Measurements from ENCODE around the gene TCF12.

TCF12 gene

DNA sequence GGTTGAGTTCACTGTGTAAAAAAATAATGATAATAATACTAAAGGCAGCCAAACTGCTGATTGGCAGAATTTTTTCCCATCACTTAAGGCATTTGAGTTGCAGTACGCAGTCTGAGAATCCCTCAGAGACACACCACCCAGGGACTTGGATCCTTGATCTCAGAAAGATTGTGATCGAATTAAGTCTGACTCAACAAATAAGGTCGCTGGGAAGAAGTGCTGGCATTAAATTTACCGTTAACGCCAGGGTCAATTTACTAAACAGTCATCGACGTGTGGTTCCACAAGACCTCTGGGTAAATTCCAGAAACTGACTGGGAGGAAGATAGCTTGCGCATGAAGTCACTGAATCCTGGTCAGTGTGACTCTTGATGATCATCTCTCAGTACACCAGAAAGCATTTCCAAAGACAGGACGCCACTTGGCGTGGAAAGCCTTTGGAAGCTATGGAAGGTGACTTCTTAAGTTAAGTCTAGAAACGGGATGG, 409.6 kb downstream of the TCF12 start:
- DNase-seq = no peak

DNA sequence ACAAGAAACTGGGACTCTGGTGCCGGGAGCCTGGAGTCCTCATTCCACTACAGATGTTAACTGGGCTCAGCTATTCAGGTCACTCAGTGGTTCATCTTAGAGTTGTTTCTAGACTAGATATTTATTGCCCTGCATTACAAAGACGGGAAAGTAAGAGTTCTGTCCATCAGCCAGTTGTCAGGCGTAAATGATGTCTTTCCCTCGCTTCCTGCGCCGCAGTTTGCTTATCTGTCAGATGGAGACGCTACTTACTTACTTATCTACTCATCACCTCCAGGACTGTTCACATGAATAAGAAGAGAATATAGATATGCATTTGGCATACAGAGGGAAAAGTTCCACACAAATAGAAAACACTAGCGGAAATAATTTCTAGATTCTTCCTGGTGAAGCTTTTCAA, 410.0 kb downstream of the TCF12 start:
- DNase-seq = no peak

DNA sequence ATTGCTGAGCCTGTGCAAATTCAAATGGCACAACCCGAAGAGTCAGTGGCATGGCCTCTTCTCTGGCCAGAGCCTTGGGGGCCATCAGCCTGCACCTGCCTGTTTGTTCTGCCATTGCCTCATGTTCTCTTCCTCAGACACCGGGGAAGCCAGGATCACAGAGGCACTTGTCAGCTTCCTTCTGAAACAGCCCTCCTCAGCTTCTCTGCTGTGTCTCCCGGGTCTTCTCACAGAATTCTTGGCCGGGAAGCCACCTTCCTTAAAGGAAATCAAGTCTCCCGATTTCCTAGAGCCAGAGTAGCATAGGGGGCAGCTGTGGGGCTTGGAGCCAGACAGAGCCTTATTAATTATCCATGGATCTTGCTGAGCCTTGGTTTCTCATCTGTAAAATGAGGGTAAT, 410.5 kb downstream of the TCF12 start:
- no peak for DNase-seq

DNA sequence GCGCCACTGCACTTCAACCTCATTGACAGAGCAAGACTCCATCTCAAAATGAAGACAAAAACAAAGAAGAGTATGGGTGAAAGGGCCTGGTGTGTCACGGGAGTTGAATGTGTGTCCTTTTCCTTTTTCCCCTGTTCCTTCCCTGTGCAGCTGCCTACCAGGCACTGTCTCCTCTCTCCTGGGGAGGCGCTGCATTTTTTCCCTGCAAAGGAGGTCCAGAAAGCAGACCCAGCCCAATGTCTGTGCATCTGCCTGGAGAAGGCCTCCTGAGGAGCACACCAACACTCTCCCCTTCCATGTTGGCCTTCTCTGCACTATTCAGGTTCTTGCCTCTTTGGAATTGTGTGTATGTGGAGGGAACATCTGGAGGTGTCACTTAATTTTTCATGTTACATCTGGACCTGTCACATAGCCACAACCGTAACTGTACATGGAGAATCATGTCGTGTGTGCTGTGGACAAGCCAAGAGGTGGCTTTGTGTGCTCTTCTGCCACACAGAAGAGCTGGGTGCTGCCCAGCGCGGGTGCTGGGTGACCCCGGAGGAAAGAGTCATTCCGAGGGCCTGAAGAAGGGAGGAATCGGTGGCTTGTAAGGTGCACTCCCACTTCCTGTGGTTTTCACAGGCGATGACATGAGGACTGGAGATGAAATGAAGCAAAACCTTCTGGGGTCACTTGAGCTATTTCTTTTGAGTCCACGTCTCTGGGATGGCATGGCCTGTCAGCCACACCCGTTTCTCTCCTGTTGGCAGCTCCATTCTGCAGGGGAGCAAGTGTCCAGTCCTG, 411.3 kb downstream of the TCF12 start:
- no peak for DNase-seq

DNA sequence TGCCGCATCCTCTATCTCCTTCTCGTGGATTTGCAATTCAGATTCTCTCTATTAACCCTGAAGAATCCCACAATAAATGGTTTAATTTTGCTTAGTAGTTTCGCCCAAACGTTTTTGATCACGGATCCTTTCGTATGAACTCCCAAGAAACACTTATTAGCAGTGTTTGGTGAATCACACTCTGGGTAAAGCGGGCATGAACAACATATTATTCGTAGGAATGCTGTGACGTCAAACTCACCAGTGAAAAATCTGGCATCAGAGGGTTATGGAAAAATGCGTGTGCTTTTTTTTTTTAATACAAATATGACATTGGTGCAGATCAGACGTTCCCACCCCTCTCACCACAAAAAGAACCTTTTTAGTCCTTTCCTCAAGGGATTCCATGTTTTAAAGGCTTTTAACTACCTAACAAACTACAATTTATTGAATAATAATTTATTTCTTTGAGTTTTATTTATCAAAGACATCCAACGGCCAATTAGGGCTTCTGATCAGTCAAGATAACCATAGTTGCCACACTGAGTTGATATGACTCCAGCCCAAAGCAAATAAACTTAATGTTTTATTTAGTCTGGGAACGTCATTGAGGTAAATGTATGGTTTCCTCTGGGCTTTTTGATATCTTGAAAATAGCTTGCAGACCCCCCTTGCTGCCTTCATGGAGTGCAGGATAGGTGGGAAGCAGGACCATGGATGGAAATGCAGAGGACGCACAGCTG, 412.3 kb downstream of the TCF12 start:
- DNase-seq = no peak

DNA sequence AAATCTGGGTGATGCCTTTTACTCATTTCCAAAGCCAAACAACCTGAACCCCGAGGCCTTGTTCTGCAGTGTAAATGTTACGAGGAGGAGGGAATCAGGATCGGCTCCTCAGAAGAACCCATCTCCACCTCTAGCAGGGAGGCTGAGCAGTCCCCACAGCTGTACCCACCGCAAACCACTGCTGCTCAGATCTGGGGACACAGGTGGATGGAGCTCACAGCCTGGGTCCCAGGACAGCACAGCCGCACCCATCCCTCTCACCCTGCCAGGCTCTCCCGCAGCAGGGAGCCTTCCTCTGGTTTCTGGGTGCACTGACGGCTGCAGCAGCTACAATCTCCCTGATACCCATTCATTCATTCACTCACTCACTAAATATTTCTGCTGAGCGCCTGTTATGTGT, 413.9 kb downstream of the TCF12 start:
- no peak for DNase-seq

DNA sequence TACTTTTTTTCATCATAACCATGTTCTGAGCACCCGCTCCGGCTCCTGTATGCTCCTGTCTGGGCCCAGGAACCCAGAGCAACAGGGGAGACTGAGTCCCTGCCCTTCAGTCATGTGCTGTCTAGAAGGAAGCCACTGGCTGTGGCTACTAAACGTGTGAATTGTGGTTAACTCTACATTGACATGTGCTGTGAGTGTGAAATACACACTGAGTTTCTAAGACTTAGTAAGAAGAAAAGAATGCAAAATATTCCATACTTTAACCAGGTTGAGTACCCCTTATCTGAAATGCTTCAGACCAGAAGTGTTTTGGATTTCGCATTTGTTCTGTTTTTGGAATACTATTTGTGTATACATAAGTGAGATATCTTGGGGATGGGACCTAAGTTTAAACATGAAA, 415.0 kb downstream of the TCF12 start:
- DNase-seq = no peak

DNA sequence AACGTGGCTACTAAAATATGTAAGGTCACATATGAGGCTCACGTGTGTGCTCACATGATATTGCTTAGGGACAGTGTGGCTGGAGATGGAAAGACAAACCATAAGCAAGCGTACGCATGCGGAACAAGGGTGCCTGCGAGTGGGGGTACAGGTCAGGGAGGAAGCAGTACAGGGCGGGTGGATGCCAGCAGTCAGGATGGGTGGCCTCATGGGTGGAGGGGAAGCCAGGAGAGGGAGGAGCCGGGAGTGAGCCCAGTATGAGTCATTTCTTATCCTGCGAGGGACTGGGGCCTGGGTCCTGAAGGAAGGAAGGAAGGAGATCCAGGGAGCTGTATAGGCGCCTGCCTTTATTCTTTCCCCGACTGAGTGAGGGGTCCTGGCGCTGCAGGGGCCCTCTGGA, 415.8 kb downstream of the TCF12 start:
- no peak for DNase-seq

DNA sequence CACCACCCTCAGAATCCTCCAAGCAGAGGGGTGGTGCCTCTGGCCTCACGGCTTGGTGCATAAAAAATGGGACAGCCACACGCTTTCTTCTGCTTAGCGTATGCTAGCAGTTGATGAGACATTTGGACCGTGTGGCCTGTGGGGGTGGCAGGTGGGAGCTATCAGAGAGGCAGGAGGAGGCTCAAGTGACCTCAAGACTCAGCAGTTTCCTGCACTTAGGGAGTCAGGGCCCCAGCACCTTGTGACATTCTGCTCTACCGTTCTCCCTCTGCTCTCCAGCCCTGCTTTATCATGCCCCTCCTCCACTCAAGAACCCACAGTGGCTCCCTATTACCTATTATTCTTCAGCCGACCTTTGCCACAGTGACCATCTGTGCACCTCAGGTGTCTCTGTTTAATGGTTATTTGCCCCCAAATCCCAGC, 416.9 kb downstream of the TCF12 start:
- no peak for DNase-seq

DNA sequence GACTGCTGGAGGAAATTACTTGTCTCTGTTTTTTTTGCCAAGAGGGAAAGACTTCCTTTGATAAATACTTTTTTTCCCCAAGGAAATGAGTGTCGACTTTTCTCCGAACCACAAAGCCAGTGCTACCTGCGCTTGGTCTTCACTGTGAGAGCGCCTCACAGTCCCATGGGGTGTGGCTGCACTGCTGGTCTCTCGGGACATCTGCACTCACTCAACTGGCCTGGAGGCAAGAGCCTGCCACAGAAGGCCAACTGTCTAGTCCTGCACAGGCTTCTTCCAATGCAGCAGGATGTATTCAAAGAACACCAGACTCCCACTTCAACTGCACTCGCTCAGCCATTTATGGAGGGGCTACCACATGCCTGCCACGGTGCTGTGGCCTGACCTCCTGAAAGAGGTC, 417.3 kb downstream of the TCF12 start:
- DNase-seq = no peak

DNA sequence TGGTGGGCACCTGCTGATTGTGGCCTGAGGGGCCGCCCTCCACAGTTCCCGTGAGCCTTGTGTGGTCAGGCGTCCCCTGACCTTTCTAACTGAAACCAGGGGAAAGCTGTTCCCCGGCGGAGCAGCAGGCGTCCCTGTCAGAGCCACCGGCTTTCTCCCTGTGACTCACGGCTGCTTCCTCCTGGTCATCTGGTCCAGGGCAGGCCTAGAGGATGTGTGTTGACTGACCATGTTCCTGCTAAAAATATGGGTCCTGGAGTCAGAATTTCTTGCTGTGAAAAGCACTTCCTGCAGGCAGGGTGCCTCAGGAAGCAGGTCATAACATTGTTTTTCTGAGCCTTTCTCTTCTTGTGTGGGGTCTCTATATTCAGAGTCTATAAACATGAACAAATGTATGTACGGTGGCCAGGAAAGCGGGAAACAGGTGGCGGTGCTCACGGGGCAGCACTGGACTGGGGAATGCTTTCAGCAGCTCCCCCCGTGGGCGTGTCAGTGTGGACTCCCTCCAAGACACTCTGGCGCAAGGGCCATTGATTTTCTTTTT, 419.5 kb downstream of the TCF12 start:
- DNase-seq = no peak

DNA sequence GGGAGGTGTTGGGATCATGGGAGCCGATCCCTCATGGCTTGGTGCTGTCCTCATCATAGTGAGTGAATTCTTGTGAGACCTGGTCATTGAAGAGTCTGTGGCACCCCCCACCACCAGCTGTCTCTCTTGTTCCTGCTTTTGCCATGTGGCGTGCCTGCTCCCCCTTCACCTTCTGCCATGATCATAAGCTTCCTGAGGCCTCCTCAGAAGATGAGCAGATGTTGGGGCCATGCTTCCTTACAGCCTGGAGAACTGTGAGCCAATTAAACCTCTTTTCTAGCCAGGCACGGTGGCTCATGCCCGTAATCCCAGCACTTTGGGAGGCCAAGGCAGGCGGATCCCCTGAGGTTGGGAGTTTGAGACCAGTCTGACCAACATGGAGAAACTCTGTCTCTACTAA, 420.9 kb downstream of the TCF12 start:
- no peak for DNase-seq

Measured in NCI-H187 treated with DMSO at 0.1 percent for 48 hours (cell line).